Stimulated activated naive CD4-positive, alpha-beta T cell treated with Interleukin-2 at 50 U/mL for 16 hours (primary cell): ENCODE measurements around the gene CDC42SE1.
A peak's percentile ranks its signal among the peaks of the same experiment; 100 is the strongest.
"Not testable (repeated sequence)": the region's sequence is repeated elsewhere in the genome, so short reads cannot be mapped to it uniquely, and the experiment has no call there.

ENCODE experiments used
- DNase-seq: peaks from one replicate; lab custom pipeline; 2025; lab: John Stamatoyannopoulos, UW

Gene CDC42SE1

GRCh38 chr1:151059109-151060006 lies at the start of gene CDC42SE1:
Gene CDC42SE1 (minus strand): TSS chr1:151059622. CDS start chr1:151055730, 3,892 bp downstream.
- DNase-seq: peak; percentile 82

- no peak for DNase-seq
Measured at GRCh38 chr1:151108331-151108730, 48.9 kb upstream of the CDC42SE1 start.

- DNase-seq: no peak
Measured at GRCh38 chr1:151106894-151107293, 47.5 kb upstream of the CDC42SE1 start.

- no peak for DNase-seq
Measured at GRCh38 chr1:151104630-151105029, 45.2 kb upstream of the CDC42SE1 start.

GRCh38 chr1:151098126-151098525 lies 38.7 kb upstream of the CDC42SE1 start:
- DNase-seq: no peak

GRCh38 chr1:151097426-151097825 lies 38.0 kb upstream of the CDC42SE1 start:
- not testable (repeated sequence) for DNase-seq

GRCh38 chr1:151085953-151086559 lies 26.6 kb upstream of the CDC42SE1 start:
- no peak for DNase-seq

GRCh38 chr1:151072224-151072623 lies 12.8 kb upstream of the CDC42SE1 start:
- DNase-seq: no peak

GRCh38 chr1:151070474-151071276 lies 11.3 kb upstream of the CDC42SE1 start, which contains the start of gene GABPB2:
Gene GABPB2 (plus strand): TSS chr1:151070761. CDS start chr1:151088190, 17,429 bp downstream.
- peak; percentile 84 for DNase-seq

- no peak for DNase-seq
Measured at GRCh38 chr1:151069103-151069486, 9.7 kb upstream of the CDC42SE1 start.

- no peak for DNase-seq
Measured at GRCh38 chr1:151067185-151067584, 7.8 kb upstream of the CDC42SE1 start.

GRCh38 chr1:151065089-151065645 lies 5.7 kb upstream of the CDC42SE1 start:
- no peak for DNase-seq

GRCh38 chr1:151062741-151063371 lies 3.4 kb upstream of the CDC42SE1 start:
- DNase-seq: no peak

- DNase-seq: no peak
Measured at GRCh38 chr1:151061704-151062103, 2.3 kb upstream of the CDC42SE1 start.

- no peak for DNase-seq
Measured at GRCh38 chr1:151060657-151061421, 1.4 kb upstream of the CDC42SE1 start.

GRCh38 chr1:151060007-151060656 lies 710 bp upstream of the CDC42SE1 start, which contains the start of gene MLLT11:
Gene MLLT11 (plus strand): TSS chr1:151060397. CDS start chr1:151067225, 6,828 bp downstream.
- no peak for DNase-seq

GRCh38 chr1:151058692-151059091 lies 730 bp downstream of the CDC42SE1 start:
- no peak for DNase-seq

- no peak for DNase-seq
Measured at GRCh38 chr1:151056149-151056548, 3.3 kb downstream of the CDC42SE1 start.

- no peak for DNase-seq
Measured at GRCh38 chr1:151055581-151055980, 3.8 kb downstream of the CDC42SE1 start.

- DNase-seq: no peak
Measured at GRCh38 chr1:151054971-151055547, 4.4 kb downstream of the CDC42SE1 start.
